ENCODE data around the gene PFDN2.

The PFDN2 gene

DNA sequence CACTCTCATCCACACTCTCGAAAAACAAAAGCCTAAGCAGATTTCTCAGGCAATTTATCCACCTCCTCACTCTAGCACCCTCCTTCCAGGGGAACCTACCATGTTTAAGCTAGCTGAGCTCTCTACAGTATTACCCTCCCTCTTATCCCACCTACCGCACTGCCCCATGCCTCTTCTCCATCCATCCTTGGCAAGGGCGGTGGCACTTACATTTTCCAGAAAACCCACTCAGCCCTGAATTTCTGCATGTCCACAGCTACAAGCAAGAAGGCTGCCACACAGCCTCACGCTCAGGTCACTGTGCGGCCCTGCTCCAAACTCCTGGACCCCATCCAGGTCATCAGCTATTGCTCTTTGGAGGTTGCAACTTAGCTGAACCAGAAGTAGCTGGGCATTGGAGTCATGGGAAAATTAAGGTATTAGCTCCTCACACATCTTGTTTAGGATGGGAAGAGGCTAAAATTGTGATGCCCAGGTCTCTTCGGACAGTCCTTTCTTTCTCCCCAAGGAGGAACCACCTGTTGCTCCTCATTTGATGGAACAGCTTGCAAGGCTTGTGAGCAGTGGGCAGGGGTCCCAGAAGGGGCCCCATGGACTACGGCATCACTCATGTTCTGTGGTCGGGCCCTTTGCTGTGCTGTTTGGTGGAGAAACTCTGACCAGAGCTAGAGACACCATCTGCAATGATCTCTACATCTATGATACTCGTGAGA lies 18.6 kb downstream of the PFDN2 start:
- peak in 1 of 14 donors; percentile 6 for DNase-seq

DNA sequence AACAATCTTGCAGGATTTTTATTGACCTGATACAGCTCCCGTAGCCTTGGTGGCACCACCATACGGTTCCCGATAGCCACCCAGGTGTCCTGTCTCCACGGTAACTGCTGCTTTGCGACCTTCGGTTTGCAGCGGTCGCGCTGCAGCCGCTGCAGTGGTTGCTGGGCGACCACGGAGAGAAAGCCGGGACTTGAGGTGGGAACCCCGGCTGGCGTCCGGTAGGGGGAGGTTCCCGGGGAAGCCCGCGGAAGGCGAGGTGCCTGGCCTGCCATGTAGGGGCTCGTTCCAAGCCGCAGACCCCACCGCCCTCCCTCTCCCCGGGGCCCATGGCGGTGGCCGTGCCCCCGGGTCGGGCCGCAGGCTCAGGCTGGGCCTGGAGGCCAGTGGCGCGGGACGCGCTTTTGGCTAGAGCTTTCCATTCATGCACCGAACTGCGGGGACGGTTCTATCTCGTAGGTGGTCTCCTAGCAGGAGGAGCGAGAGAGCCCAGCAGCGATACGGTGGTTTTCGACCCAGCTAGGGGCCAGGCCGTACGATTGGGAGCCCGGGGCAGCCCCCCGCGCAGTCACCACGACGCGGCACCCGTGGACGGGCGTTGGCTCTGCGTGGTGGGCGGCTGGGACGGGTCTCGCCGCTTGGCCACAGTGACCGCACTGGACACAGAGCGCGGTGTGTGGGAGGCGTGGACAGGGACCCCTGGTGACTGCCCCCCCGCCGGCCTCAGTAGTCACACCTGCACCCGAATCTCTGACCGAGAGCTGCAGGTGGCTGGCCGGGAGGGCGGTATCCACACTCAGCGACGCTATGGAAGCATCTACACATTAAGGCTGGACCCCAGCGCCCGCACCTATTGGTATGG lies 19.4 kb downstream of the PFDN2 start, which contains the start of gene KLHDC9:
KLHDC9 (plus strand) TSS at position 152 of the 859 bp plus-strand sequence; CDS start at position 327, 175 bp downstream.
- DNase-seq, result peak in 12 of 14 donors; percentile 13 to 87 (median 74)

- no peak for DNase-seq
Measured at GRCh38 chr1:161096530-161096929, 21.3 kb downstream of the PFDN2 start.

DNA sequence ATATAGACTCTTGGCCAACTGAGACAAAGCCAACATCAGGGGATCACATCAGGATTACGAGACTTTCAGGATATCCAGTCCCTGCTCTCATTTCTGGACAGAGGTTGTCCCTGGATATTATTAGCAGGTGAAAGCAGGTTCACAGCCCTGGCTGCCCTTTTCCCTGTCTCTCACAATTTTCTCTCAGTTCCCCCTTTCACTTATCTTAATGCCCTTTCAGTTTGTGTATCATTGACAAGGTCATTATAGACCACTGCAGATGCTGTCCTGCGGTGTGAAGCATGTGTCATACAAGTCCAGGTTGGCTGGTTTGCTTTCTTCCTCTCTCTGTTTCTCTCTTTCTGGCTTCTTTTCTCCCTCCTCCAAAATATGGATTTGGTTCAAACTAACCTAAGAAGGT lies 21.8 kb downstream of the PFDN2 start:
- no peak for DNase-seq

GRCh38 chr1:161095230-161095629 lies 22.6 kb downstream of the PFDN2 start:
- DNase-seq, result no peak

DNA sequence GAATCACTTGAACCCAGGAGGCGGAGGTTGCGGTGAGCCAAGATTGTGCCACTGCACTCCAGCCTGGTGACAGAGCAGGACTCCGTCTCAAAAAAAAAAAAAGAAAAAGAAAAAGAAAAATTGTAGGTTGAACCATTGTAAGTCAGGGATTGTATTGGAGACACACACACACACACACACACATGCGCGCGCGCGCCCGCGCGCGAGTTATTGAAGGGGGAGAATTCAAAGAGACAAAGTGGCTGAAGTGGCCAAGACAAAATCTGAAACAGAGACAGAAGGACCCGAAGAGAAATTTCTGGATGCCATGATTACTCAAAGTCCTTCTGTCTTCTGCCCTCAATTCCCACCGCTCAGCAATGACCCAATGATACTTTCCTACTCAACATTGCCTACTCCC lies 23.4 kb downstream of the PFDN2 start:
- no peak for DNase-seq

DNA sequence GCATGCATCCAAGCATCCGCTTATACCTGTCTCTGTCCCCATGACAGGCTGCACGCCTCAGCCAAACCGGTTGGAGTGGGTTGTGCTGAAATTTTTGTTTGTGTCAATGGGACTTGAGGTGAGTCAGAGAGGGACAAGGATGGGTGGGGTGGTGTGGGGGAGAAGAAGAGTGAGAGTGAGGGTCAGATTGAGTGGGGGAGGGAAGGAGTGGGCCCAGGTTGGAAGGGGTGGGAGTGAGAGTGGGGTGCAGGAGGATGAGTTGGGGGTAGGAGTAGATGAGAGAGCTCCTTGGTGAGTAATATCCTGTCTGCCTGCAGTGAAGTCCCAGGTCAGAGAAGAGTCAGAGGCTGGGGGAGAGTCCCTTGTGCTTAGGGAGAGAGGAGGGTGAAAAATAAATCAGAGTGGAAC lies 25.2 kb downstream of the PFDN2 start:
- DNase-seq, result no peak

DNA sequence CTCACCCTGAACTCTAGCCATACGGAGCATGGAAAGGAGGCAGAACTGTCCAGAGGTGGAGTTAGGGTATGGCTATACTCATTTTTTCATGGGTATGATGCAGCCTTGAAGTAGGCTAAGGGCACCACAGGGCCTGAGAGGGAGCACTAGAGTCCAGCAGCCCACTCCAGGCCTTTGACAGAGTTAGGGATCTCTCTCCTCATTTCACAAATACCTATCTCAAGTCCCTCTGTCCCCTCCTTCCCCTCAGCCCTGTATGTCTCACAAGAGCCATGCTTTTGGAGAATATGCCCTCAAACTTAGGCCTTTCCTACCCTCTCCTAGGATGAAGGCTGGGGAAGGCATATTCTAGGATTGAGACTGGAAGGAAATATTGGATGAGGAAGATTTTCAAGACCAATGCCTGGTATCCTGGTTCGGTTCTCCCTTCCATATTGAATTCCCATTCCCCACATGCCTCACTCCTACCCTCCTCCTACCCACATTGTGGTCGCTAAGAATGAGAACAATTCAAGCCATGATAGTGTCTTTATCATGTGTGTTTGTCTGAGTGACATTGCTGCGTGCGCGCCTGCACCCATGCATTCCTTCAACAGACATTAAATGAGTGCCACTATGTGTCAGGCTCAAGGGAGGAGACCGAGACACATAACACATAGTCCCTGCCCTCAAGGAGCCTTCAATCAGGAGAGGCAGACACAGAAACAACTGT lies 25.9 kb downstream of the PFDN2 start:
- no peak for DNase-seq

- no peak for DNase-seq
Measured at GRCh38 chr1:161091093-161091492, 26.7 kb downstream of the PFDN2 start.

GRCh38 chr1:161090617-161091016 lies 27.2 kb downstream of the PFDN2 start:
- DNase-seq, result no peak

DNA sequence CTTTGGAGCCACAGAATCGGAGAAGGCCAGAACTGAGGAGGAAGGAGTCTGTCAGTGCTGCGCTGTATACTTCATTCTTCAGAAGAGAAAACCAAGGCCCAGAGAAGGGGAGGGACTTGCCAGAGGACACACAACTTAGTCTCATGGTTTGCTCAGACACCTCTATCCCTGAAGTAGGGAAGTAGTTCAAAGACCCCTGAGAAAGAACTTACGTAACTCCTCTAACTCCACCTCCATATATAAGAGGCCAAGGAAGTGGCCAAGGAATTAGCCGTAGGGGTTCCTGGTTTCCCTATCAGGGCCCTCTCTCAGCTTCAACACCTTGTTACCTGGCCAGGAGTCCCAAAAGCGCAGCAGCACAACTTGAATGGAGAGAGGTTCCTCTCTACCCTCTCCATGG lies 27.9 kb downstream of the PFDN2 start:
- DNase-seq, result no peak

DNA sequence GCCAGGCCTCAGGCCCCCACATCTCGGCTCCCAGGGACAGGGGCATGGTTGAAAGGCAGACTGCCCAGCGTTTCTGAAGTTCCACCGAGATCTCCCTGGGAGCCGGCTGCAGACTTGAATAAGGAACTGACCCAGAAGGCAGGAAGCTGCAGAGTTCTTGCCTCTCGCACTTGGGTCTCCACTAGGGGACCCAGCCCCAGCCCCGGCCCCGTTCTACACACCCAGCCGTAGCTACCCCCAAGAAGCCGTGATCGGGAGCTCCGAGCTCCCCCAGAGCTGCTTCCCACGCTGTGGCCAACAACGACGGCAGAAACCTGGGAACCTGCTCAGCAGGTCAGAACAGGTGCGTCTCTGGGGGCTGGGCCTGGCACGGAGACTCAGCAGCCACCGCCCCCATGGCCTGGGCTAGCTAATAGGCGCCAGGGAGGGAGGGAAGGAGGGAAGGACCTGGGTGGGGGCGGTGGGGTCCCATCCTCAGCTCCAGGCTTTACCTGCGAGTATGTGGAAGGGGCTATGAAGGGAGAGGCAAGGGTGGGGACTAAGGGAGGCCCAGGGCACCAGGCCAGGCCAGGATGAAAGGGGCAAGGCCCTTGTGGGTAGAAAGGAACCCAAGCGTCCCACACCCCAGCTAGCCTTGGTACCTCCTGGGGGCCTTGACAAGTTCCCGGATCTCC lies 28.4 kb downstream of the PFDN2 start, which contains the start of gene NECTIN4:
NECTIN4 (minus strand) TSS at position 308 of the 674 bp plus-strand sequence; CDS start at position 46, 262 bp downstream.
- no peak for DNase-seq

DNA sequence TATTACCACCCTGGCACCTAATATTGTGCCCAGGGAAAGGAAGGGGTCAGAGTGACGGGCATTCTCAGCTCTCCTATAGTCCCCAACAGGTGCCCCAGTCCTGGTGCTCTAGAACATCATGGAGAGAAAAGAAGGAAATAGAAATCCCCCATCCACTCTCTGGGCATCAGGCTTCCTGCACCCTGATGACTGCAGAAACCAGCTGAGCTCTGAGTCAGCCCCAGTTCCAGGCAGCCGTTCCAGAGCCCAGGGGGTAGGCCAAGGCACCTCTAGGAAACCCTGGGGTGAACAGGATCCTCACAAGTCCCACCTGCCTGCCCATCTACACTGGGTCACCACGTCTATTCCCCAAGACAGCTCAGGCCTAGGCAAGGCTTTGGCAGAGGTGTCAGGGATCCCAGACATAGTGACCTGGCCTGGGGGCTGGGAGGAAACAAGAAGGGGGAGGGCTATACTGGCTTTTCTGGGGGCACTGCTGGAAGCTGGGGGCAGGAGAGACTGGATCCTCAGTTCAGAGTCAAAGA lies 29.2 kb downstream of the PFDN2 start:
- DNase-seq, result no peak

DNA sequence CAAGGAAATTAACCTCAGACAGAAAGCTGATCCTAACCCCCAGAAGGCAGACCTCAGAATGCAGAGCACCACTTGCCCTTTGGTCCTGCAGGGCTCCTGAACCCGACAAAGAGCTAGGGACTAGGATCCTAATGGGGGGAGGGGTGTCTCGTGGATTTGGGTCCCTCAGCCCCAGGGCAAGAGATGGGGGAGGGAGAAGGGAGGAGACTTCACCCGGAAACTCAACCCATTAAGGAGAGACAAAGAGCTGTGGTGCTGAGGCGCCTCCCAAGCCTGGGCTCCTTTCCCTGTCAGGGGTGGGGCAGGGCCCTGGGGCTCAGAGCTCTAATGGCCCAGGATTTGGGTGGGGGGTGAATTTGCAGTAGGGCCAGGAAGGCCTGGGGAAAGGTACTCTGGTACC lies 31.4 kb downstream of the PFDN2 start:
- DNase-seq, result no peak

DNA sequence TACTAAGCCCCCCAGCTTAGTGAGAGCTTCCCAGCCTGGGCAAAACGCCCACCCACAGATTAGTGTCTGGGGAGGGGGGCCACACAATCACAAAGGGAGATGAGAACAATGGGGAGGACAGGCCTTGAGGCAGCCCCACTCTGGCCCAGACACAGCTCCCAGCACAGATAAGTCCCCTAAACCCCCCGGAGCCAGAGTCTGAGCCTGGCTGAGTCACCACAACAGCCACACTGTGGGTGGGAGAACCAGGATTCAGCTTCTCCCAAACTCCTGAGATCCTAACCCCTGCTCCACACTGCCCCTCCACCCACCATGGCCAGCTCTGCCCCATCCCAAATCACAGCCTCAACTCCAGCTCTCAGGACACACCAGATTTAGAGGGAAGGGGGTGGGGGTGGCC lies 32.7 kb downstream of the PFDN2 start:
- DNase-seq, result no peak

DNA sequence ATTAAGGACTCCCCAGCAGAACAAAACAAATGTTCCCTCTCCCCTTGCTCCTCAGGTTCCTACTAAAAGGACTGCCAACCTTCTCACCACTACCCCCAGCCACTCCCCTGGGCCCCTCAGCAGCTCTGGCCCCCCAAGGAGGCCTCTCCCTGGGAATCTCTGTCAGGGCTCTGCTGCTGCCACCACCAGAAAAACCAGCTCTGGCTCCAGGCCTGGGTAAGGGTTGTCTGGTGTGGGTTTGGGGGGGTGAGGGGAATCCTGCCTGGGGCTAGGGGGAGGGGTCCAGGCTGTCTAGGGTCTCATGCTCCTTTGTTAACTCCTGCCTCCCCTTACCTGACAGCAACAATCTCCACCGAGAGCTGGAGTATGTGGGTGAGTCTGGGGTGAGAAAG lies 33.2 kb downstream of the PFDN2 start:
- no peak for DNase-seq

GRCh38 chr1:161083748-161084596 lies 33.9 kb downstream of the PFDN2 start:
- no peak for DNase-seq

- no peak for DNase-seq
Measured at GRCh38 chr1:161082996-161083747, 34.7 kb downstream of the PFDN2 start.

- no peak for DNase-seq
Measured at GRCh38 chr1:161082483-161082882, 35.4 kb downstream of the PFDN2 start.

DNA sequence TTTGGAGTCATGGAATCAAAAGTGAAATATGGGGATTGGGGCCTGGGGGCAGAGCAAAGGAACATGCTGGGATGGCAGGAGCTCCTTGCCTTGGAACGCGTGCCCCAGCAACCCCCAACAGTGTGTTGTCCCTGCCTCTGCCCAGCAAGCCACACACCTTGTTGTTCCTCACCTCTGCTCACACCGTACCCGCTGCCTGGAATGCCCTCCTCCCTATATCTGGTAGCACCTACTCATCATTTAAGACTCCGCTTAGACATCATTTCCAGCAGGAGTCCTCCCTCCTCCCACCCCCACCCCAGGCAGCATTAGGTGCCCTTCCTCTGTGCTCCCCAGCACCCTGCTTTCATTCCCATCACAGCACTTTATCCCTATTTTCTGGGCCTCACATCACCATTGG lies 36.3 kb downstream of the PFDN2 start:
- no peak for DNase-seq

Data from C1 segment of cervical spinal cord (tissue), 14 donors.